Measurements from ENCODE around the gene PEX14. TPM values are rescaled to one million over a fixed set of nuclear protein-coding genes. Genes with fewer than 3 reads are reported as not detected.

The PEX14 gene
- total and polyA plus RNA-seq, 9 of the 15 experiments (the other 6 are each of a cell fraction or from before 2014, with no cell fraction given): 2.6 to 45.7 (median 22.7) TPM

GRCh38 chr1:10474613-10475507 is at the start of gene PEX14 (continued):
- TF ChIP-seq ARID2 (IDR thresholded peaks at IDR 0.05) (no peak), CREB5 (CRISPR knock-in tag; IDR thresholded peaks at IDR 0.05) (no peak), ZNF436 (CRISPR knock-in tag; IDR thresholded peaks at IDR 0.05) (no peak), MTA1 (IDR thresholded peaks at IDR 0.05; ENCODE audit: borderline replicate concordance) (0 out of 2 replicates have a peak, but pooled peaks have one; percentile 45), NR2F6 (CRISPR knock-in tag; IDR thresholded peaks at IDR 0.05) (no peak), ZNF134 (CRISPR knock-in tag; conservative IDR thresholded peaks at IDR 0.05) (no peak), RCOR1 (IDR thresholded peaks at IDR 0.05; ENCODE audit: borderline replicate concordance in 1 of 2, low read depth in 2 of 2, low read length in 2 of 2) (peak in 1 of 2 experiments; percentile 69; a peak in 1 of 4 replicates), ZBTB1 (CRISPR knock-in tag; IDR thresholded peaks at IDR 0.05; ENCODE audit: borderline replicate concordance, low read depth) (no peak), TSHZ1 (CRISPR knock-in tag; IDR thresholded peaks at IDR 0.05) (no peak), ID3 (CRISPR knock-in tag; IDR thresholded peaks at IDR 0.05) (no peak), ID3 (tag; IDR thresholded peaks at IDR 0.05) (0 out of 2 replicates have a peak, but pooled peaks have one; percentile 46), NONO (IDR thresholded peaks at IDR 0.05; ENCODE audit: low read depth in 2 of 2, low read length in 1 of 2) (peak in 1 of 2 experiments; percentile 76; a peak in 1 of 4 replicates), NFE2L1 (tag; IDR thresholded peaks at IDR 0.05; ENCODE audit: borderline replicate concordance, low read depth) (no peak), ARID4B (CRISPR knock-in tag; IDR thresholded peaks at IDR 0.05) (peak; percentile 52; the same call in 1 of the 2 replicates), ZNF589 (CRISPR knock-in tag; IDR thresholded peaks at IDR 0.05; ENCODE audit: low read depth) (0 out of 2 replicates have a peak, but pooled peaks have one; percentile 40)
